Thoracic aorta (tissue), 2 donors: Measurements from ENCODE around the gene LYPD8. TPM values are rescaled to one million over a fixed set of nuclear protein-coding genes. Genes with fewer than 3 reads are reported as not detected.

Experiments
- ATAC-seq: fragments of 150-250 bp; one replicate; pipeline ENCODE4 v1.8.0; 2017; ENCODE audit warnings: low read depth; ENCODE audit not compliant: insufficient number of reproducible peaks, low FRiP score
- DNase-seq: peaks from one replicate; pipeline ENCODE4 v3.0.0-alpha.2; 2020; ENCODE audit warnings: low spot score
- H3K27ac ChIP-seq, 2 donors: fragments of 200-600 bp; sonication (generic); 1 replicate in 1 of 2; 2 replicates in 1 of 2; pipeline ENCODE4 v1.5.1; 2016; ENCODE audit warnings: mild to moderate bottlenecking in 2 of 2, moderate library complexity in 2 of 2
- H3K27me3 ChIP-seq: fragments of 200-600 bp; sonication (generic); replicated peaks from 2 replicates; pipeline ENCODE4 v1.6.0; 2016; ENCODE audit warnings: mild to moderate bottlenecking; ENCODE audit not compliant: insufficient read depth
- H3K36me3 ChIP-seq: fragments of 200-600 bp; sonication (generic); one replicate; pipeline ENCODE4 v1.5.1; 2016
- H3K4me1 ChIP-seq, 2 donors: fragments of 200-600 bp; sonication (generic); 1 replicate in 1 of 2; 2 replicates in 1 of 2; pipeline versions ENCODE4 v1.5.1 to v1.6.0; 2016; ENCODE audit warnings: low read depth in 2 of 2, mild to moderate bottlenecking in 1 of 2; ENCODE audit not compliant: control insufficient read depth in 1 of 2
- H3K4me3 ChIP-seq: fragments of 200-600 bp; sonication (generic); 2 replicates; pipeline ENCODE4 v1.5.1; 2016; ENCODE audit warnings: mild to moderate bottlenecking
- H3K9me3 ChIP-seq: fragments of 200-600 bp; sonication (generic); 2 replicates; pipeline ENCODE4 v1.5.1; 2016
- CTCF ChIP-seq: fragments of 200-600 bp; sonication (generic); IDR thresholded peaks from one replicate; pipeline ENCODE4 v1.5.1; 2019; ENCODE audit warnings: antibody characterized with exemption
- total RNA-seq, 2 donors: library from RNA; depleted of rRNA; stranded (reverse); fragments of >200 nt; gene quantifications; one replicate each; pipeline versions ENCODE4 v1.1.0 to v1.2.3, GENCODE V29; 2016

Gene LYPD8
- total RNA-seq, 2 donors from 2014 or later = not detected

- Histone ChIP-seq H3K27me3 (no peaks in the 10 kb centered on the region), H3K9me3 (no peaks in the 10 kb centered on the region), H3K36me3 (no peaks in the 10 kb centered on the region), H3K27ac (no peak overlapping the region), H3K4me3 (no peak overlapping the region), H3K4me1 (no peaks in the 10 kb centered on the region)
- ATAC-seq = no peak
- no peak for TF ChIP-seq CTCF
- no peak for DNase-seq
Measured at GRCh38 chr1:248779350-248779749, 23.8 kb upstream of the LYPD8 start.

- no peak for DNase-seq
- no peak overlapping the region for H3K4me3 ChIP-seq
- TF ChIP-seq CTCF = no peak
- no peak overlapping the region for H3K27ac ChIP-seq
- H3K4me1 ChIP-seq = no peaks in the 10 kb centered on the region
- no peak for ATAC-seq
- H3K27me3 ChIP-seq = no peaks in the 10 kb centered on the region
- no peaks in the 10 kb centered on the region for H3K36me3 ChIP-seq
- no peaks in the 10 kb centered on the region for H3K9me3 ChIP-seq
Measured at GRCh38 chr1:248778906-248779305, 23.3 kb upstream of the LYPD8 start.

GRCh38 chr1:248776991-248777390 is 21.4 kb upstream of the LYPD8 start:
- DNase-seq = no peak
- H3K27ac ChIP-seq = no peak overlapping the region
- TF ChIP-seq CTCF = no peak
- no peaks in the 10 kb centered on the region for H3K36me3 ChIP-seq
- H3K4me3 ChIP-seq = no peak overlapping the region
- H3K4me1 ChIP-seq = no peaks in the 10 kb centered on the region
- H3K27me3 ChIP-seq = no peaks in the 10 kb centered on the region
- no peak for ATAC-seq
- no peaks in the 10 kb centered on the region for H3K9me3 ChIP-seq

GRCh38 chr1:248775441-248775840 is 19.9 kb upstream of the LYPD8 start:
- Histone ChIP-seq H3K27ac (no peak overlapping the region), H3K4me3 (no peak overlapping the region)
- ATAC-seq = no peak

GRCh38 chr1:248759644-248760043 is 4.1 kb upstream of the LYPD8 start:
- Histone ChIP-seq H3K4me3 (no peak overlapping the region), H3K27me3 (no peaks in the 10 kb centered on the region), H3K4me1 (no peaks in the 10 kb centered on the region), H3K27ac (no peak overlapping the region), H3K36me3 (no peaks in the 10 kb centered on the region), H3K9me3 (no peaks in the 10 kb centered on the region)
- ATAC-seq = no peak
- DNase-seq = no peak
- no peak for TF ChIP-seq CTCF

More at GRCh38 chr1:248775441-248775840, 19.9 kb upstream of the LYPD8 start:
- no peak for TF ChIP-seq CTCF
- H3K36me3 ChIP-seq = no peaks in the 10 kb centered on the region
- H3K27me3 ChIP-seq = no peaks in the 10 kb centered on the region
- no peak for DNase-seq
- no peaks in the 10 kb centered on the region for H3K4me1 ChIP-seq
- no peaks in the 10 kb centered on the region for H3K9me3 ChIP-seq
